IMR-90 (cell line): ENCODE results near the gene SPPL3. TPM values are rescaled to one million over a fixed set of nuclear protein-coding genes. Genes with fewer than 3 reads are reported as not detected.

Experiments used
- ATAC-seq: fragments of 200-7000 bp; cut with Tn5 transposase; 2 replicates; pipeline ENCODE4 v1.9.1; 2020; ENCODE audit warnings: low read depth, mild to moderate bottlenecking, moderate library complexity
- BruUV-seq: library from RNA; stranded (reverse); fragments of 400-500 nt; replicated peaks from 2 replicates; lab custom pipeline; 2021; lab: Mats Ljungman, UMichigan
- CTCF ChIA-PET: fragments of 300-600 bp; formaldehyde crosslinking; extraction: SDS; loops from one replicate; lab custom pipeline; 2021; ENCODE audit warnings: antibody characterized with exemption; lab: Yijun Ruan, JAX
- POLR2A ChIA-PET: fragments of 300-600 bp; sonication (Branson Sonifier 250); formaldehyde crosslinking; loops from one replicate; lab custom pipeline; 2022; ENCODE audit warnings: antibody characterized with exemption; ENCODE audit not compliant: unreplicated experiment; lab: Charles Lee
- DNase-seq: peaks from one replicate; pipeline ENCODE4 v3.0.0; 2013
- H2AFZ ChIP-seq: replicated peaks from 2 replicates; pipeline ENCODE3; 2013; ENCODE audit warnings: low read length, mild to moderate bottlenecking; ENCODE audit not compliant: poor library complexity
- H2AK5ac ChIP-seq: 2 replicates; pipeline ENCODE4 v1.6.1; 2013; ENCODE audit warnings: low read depth, low read length, inconsistent platforms
- H2AK9ac ChIP-seq: replicated peaks from 2 replicates; pipeline ENCODE3; 2013; ENCODE audit warnings: mild to moderate bottlenecking, low read depth, low read length, moderate library complexity; ENCODE audit not compliant: poor library complexity
- H2BK120ac ChIP-seq: 2 replicates; pipeline ENCODE4 v1.6.1; 2013; ENCODE audit warnings: low read depth, low read length, inconsistent platforms
- H2BK15ac ChIP-seq: 3 replicates; pipeline ENCODE4 v1.6.1; 2013; ENCODE audit warnings: low read depth, low read length, inconsistent platforms
- H2BK20ac ChIP-seq: 2 replicates; pipeline ENCODE4 v1.6.1; 2013; ENCODE audit warnings: low read depth, mild to moderate bottlenecking, inconsistent platforms, low read length, moderate library complexity
- H2BK5ac ChIP-seq: 2 replicates; pipeline ENCODE4 v1.6.1; 2013; ENCODE audit warnings: mild to moderate bottlenecking, low read depth, low read length, inconsistent platforms; ENCODE audit not compliant: poor library complexity, severe bottlenecking
- H3K14ac ChIP-seq: replicated peaks from 2 replicates; pipeline ENCODE4 v1.6.1; 2013; ENCODE audit warnings: low read depth, low read length, inconsistent platforms
- H3K18ac ChIP-seq: 2 replicates; pipeline ENCODE4 v1.6.1; 2013; ENCODE audit warnings: low read depth, low read length, control low read depth
- H3K23ac ChIP-seq: 2 replicates; pipeline ENCODE4 v1.6.1; 2013; ENCODE audit warnings: low read depth, low read length, inconsistent platforms
- H3K27ac ChIP-seq: 2 replicates; pipeline ENCODE4 v1.5.1; 2013; ENCODE audit warnings: mild to moderate bottlenecking, control low read depth, low read length; ENCODE audit not compliant: insufficient read depth
- H3K27me3 ChIP-seq: 2 replicates; pipeline ENCODE4 v1.6.1; 2013; ENCODE audit warnings: low read length; ENCODE audit not compliant: control insufficient read depth, insufficient read depth
- H3K36me3 ChIP-seq: 2 replicates; pipeline ENCODE4 v1.6.1; 2013; ENCODE audit warnings: low read length, mixed read lengths; ENCODE audit not compliant: control insufficient read depth, insufficient read depth
- H3K4ac ChIP-seq: 2 replicates; pipeline ENCODE4 v1.6.1; 2013; ENCODE audit warnings: low read depth, low read length, inconsistent platforms
- H3K4me1 ChIP-seq: 2 replicates; pipeline ENCODE4 v1.6.1; 2013; ENCODE audit warnings: low read length, mixed read lengths; ENCODE audit not compliant: control insufficient read depth, insufficient read depth
- H3K4me2 ChIP-seq: 2 replicates; pipeline ENCODE4 v1.6.1; 2013; ENCODE audit warnings: low read depth, mild to moderate bottlenecking, control low read depth, low read length, moderate library complexity
- H3K4me3 ChIP-seq: 2 replicates; pipeline ENCODE4 v1.5.1; 2013; ENCODE audit warnings: low read depth, mild to moderate bottlenecking, control low read depth, low read length, moderate library complexity; ENCODE audit not compliant: insufficient read depth
- H3K56ac ChIP-seq: 2 replicates; pipeline ENCODE4 v1.6.1; 2013; ENCODE audit warnings: low read length, inconsistent platforms; ENCODE audit not compliant: insufficient read depth; ENCODE audit errors: extremely low read depth
- H3K79me1 ChIP-seq, 2 experiments: 2 replicates each; pipeline ENCODE4 v1.6.1; 2013; ENCODE audit warnings: low read length in 2 of 2, inconsistent platforms in 1 of 2, low read depth in 1 of 2
- H3K9ac ChIP-seq: 2 replicates; pipeline ENCODE4 v1.6.1; 2013; ENCODE audit warnings: low read depth, low read length, control low read depth
- H3K9me1 ChIP-seq: 2 replicates; pipeline ENCODE4 v1.6.1; 2013; ENCODE audit warnings: low read length, inconsistent platforms; ENCODE audit not compliant: insufficient read depth
- H3K9me3 ChIP-seq: 2 replicates; pipeline ENCODE4 v1.6.1; 2013; ENCODE audit warnings: low read length; ENCODE audit not compliant: control insufficient read depth, insufficient read depth
- H4K20me1 ChIP-seq: 2 replicates; pipeline ENCODE4 v1.6.1; 2013; ENCODE audit warnings: low read length, inconsistent platforms; ENCODE audit not compliant: insufficient read depth
- H4K5ac ChIP-seq: 2 replicates; pipeline ENCODE4 v1.6.1; 2013; ENCODE audit warnings: mild to moderate bottlenecking, low read depth, low read length, control low read depth
- H4K8ac ChIP-seq, 2 experiments: 2 replicates each; pipeline ENCODE4 v1.6.1; 2013; ENCODE audit warnings: low read depth in 2 of 2, low read length in 2 of 2, control low read depth in 1 of 2, inconsistent platforms in 1 of 2
- H4K91ac ChIP-seq: 2 replicates; pipeline ENCODE4 v1.6.1; 2013; ENCODE audit warnings: low read depth, low read length, inconsistent platforms; ENCODE audit not compliant: insufficient read depth
- CEBPB ChIP-seq: IDR thresholded peaks from 2 replicates; pipeline ENCODE4 v1.6.1; 2012; ENCODE audit warnings: low read depth, low read length, improper control_type of control experiment
- CHD1 ChIP-seq: IDR thresholded peaks from 2 replicates; pipeline ENCODE4 v1.6.1; 2012; ENCODE audit warnings: low read depth, low read length, improper control_type of control experiment
- MAFK ChIP-seq: IDR thresholded peaks from 2 replicates; pipeline ENCODE4 v1.6.1; 2012; ENCODE audit warnings: low read depth, low read length, improper control_type of control experiment
- MXI1 ChIP-seq: IDR thresholded peaks from 2 replicates; pipeline ENCODE4 v1.6.1; 2012; ENCODE audit warnings: low read depth, mild to moderate bottlenecking, low read length, moderate library complexity, borderline replicate concordance
- NFE2L2 ChIP-seq: fragments of 150-350 bp; IDR thresholded peaks from 2 replicates; pipeline ENCODE4 v1.6.1; 2016; ENCODE audit warnings: low read depth, mild to moderate bottlenecking, low read length
- POLR2A ChIP-seq: IDR thresholded peaks from 2 replicates; pipeline ENCODE4 v1.6.1; 2012; ENCODE audit warnings: mild to moderate bottlenecking, low read depth, low read length
- RCOR1 ChIP-seq: IDR thresholded peaks from 2 replicates; pipeline ENCODE4 v1.6.1; 2012; ENCODE audit warnings: mild to moderate bottlenecking, low read length, improper control_type of control experiment; ENCODE audit not compliant: insufficient replicate concordance
- RFX5 ChIP-seq: IDR thresholded peaks from 2 replicates; pipeline ENCODE4 v1.8.0; 2012; ENCODE audit warnings: low read depth, mild to moderate bottlenecking, low read length, moderate library complexity
- SMC3 ChIP-seq: fragments of 150-350 bp; IDR thresholded peaks from 2 replicates; pipeline ENCODE4 v1.6.1; 2016; ENCODE audit warnings: low read depth, mild to moderate bottlenecking, antibody characterized with exemption, low read length, moderate library complexity
- USF2 ChIP-seq: fragments of 150-350 bp; IDR thresholded peaks from 2 replicates; pipeline ENCODE4 v1.6.1; 2017; ENCODE audit warnings: mild to moderate bottlenecking, antibody characterized with exemption, low read length, low read depth
- WGBS, 2 experiments: methylation state at CpG; one replicate each; pipeline versions ENCODE4 v1.1.5 to v1.1.7; 2013; ENCODE audit warnings: missing lambda C conversion rate in 2 of 2; ENCODE audit not compliant: insufficient read length in 1 of 2; ENCODE audit errors: extremely low coverage in 2 of 2; 5-methylcytosine and 5-hydroxymethylcytosine counted together
- dilution Hi-C: fragments of 300-500 bp; cut with HindIII; formaldehyde crosslinking; loops from one replicate; pipeline ENCODE4 v1.14.3; 2018; ENCODE audit warnings: low sequenced_read_pairs; ENCODE audit not compliant: unreplicated experiment
- in situ Hi-C: fragments of 300-500 bp; cut with MboI; formaldehyde crosslinking; loops from 3 replicates; pipeline ENCODE4 v1.14.3; 2019; ENCODE audit warnings: low sequenced_read_pairs, inconsistent platforms, mixed read lengths
- intact Hi-C: fragments of 100-400 bp; cut with micrococcal nuclease; formaldehyde crosslinking; loops from 2 replicates; pipeline ENCODE4 v1.10.0; 2022
- polyA plus RNA-seq, 3 experiments: library from polyadenylated mRNA; depleted of rRNA; stranded (reverse); fragments of >200 nt; gene quantifications; 2 replicates each; pipeline ENCODE4 v1.2.3, GENCODE V29; 2012; ENCODE audit warnings: low replicate concordance in 1 of 3
- total RNA-seq: library from RNA; depleted of rRNA; stranded (reverse); fragments of >200 nt; gene quantifications from 2 replicates; pipeline ENCODE4 v1.2.3, GENCODE V29; 2012

SPPL3 gene
- total and polyA plus RNA-seq, 2 of the 4 experiments (the other 2 are of a cell fraction): 1.6 to 18.0 TPM

- Histone ChIP-seq H3K27ac (no peak overlapping the region), H4K8ac (no peak overlapping the region), H4K5ac (no peak overlapping the region), H3K56ac (no peak overlapping the region), H3K9me3 (no peaks in the 10 kb centered on the region), H3K79me1 (no peaks in the 10 kb centered on the region), H3K14ac (no peak overlapping the region), H2AFZ (no peak overlapping the region), H3K18ac (no peak overlapping the region), H2BK20ac (no peak overlapping the region), H4K91ac (no peak overlapping the region), H2BK15ac (no peak overlapping the region), H3K36me3 (no peaks in the 10 kb centered on the region), H3K23ac (no peak overlapping the region), H3K4me2 (no peak overlapping the region), H2AK9ac (no peak overlapping the region), H3K4me1 (no peaks in the 10 kb centered on the region), H2BK5ac (no peak overlapping the region), H3K9ac (no peak overlapping the region), H3K27me3 (0 out of 2 replicates have a peak, but pooled peaks cover 2% of the 10 kb centered on the region), H2AK5ac (no peak overlapping the region), H3K9me1 (no peaks in the 10 kb centered on the region), H3K4me3 (no peak overlapping the region), H2BK120ac (no peak overlapping the region), H4K20me1 (no peaks in the 10 kb centered on the region; the same call in 1 of the 2 replicates), H3K4ac (no peak overlapping the region)
- ATAC-seq (no peak), DNase-seq (no peak)
- BruUV-seq: no TSS peak
- 77% methylated on average over 7 of the region's 15 CpGs; no CpG with 5 or more reads in 1 of the 2 experiments for WGBS, 2 experiments
- in situ Hi-C loops (no loop called here), dilution Hi-C loops (no loop called here), intact Hi-C loops (no loop called here)
- CTCF ChIA-PET: interaction anchor here (0.6 kb wide), 1 partner anchor 15 kb away, joined by 3 read pairs; no protein-coding TSS in a partner anchor
- POLR2A ChIA-PET: no interaction called here
- no peak for TF ChIP-seq RCOR1
- TF ChIP-seq POLR2A: no peak
- TF ChIP-seq CHD1: no peak
- no peak for TF ChIP-seq SMC3
- TF ChIP-seq MXI1: no peak
- TF ChIP-seq NFE2L2: no peak
- TF ChIP-seq USF2: no peak
- TF ChIP-seq RFX5: no peak
- TF ChIP-seq MAFK: no peak
- no peak for TF ChIP-seq CEBPB
Observed at GRCh38 chr12:120744922-120745493, 159.2 kb downstream of the SPPL3 start.
